Loucy (cell line): ENCODE results near the gene RICTOR.

Experiments used
- H2AFZ ChIP-seq: fragments of 200-600 bp; sonication (generic); 2 replicates; pipeline ENCODE4 v1.6.0; 2016; ENCODE audit warnings: antibody characterized with exemption, mild to moderate bottlenecking, low read length, moderate library complexity
- H3F3A ChIP-seq: fragments of 200-600 bp; 2 replicates; pipeline ENCODE4 v1.6.0; 2016; ENCODE audit warnings: antibody characterized with exemption, low read depth, mild to moderate bottlenecking
- H3K27me3 ChIP-seq: fragments of 200-600 bp; sonication (generic); 2 replicates; pipeline ENCODE4 v1.6.1; 2014; ENCODE audit warnings: low read length, mild to moderate bottlenecking; ENCODE audit not compliant: insufficient read depth, poor library complexity, severe bottlenecking
- H3K36me3 ChIP-seq: fragments of 200-600 bp; sonication (generic); 2 replicates; pipeline ENCODE4 v1.6.1; 2016; ENCODE audit warnings: low read length; ENCODE audit not compliant: insufficient read depth
- H3K4me1 ChIP-seq: fragments of 200-600 bp; sonication (generic); 2 replicates; pipeline ENCODE4 v1.5.1; 2014; ENCODE audit warnings: low read length, mild to moderate bottlenecking; ENCODE audit not compliant: insufficient read depth, poor library complexity, severe bottlenecking
- H3K4me2 ChIP-seq: fragments of 200-600 bp; sonication (generic); 2 replicates; pipeline ENCODE4 v1.6.0; 2014; ENCODE audit warnings: antibody characterized with exemption, low read length, low read depth, mild to moderate bottlenecking; ENCODE audit not compliant: poor library complexity, severe bottlenecking
- H3K4me3 ChIP-seq: fragments of 200-600 bp; sonication (generic); 2 replicates; pipeline ENCODE4 v1.5.1; 2014; ENCODE audit warnings: low read length, mild to moderate bottlenecking, mixed read lengths; ENCODE audit not compliant: poor library complexity, severe bottlenecking
- H3K79me2 ChIP-seq: fragments of 200-600 bp; sonication (generic); 2 replicates; pipeline ENCODE4 v1.6.1; 2014; ENCODE audit warnings: low read length; ENCODE audit not compliant: insufficient read depth
- H3K9ac ChIP-seq: fragments of 200-600 bp; sonication (generic); 2 replicates; pipeline ENCODE4 v1.6.0; 2014; ENCODE audit warnings: mild to moderate bottlenecking, low read depth, low read length, moderate library complexity; ENCODE audit not compliant: poor library complexity, severe bottlenecking
- H3K9me2 ChIP-seq: fragments of 200-600 bp; sonication (generic); replicated peaks from 2 replicates; pipeline ENCODE4 v1.6.1; 2016; ENCODE audit warnings: low read depth, low read length, mixed read lengths
- H3K9me3 ChIP-seq: fragments of 200-600 bp; sonication (generic); 2 replicates; pipeline ENCODE4 v1.6.1; 2014; ENCODE audit warnings: mild to moderate bottlenecking, antibody characterized with exemption, low read length, low read depth; ENCODE audit not compliant: insufficient read depth
- H4K20me1 ChIP-seq: fragments of 200-600 bp; sonication (generic); 2 replicates; pipeline ENCODE4 v1.6.0; 2014; ENCODE audit warnings: antibody characterized with exemption, low read length, mild to moderate bottlenecking; ENCODE audit not compliant: insufficient read depth, poor library complexity, severe bottlenecking
- EZH2phosphoT487 ChIP-seq: fragments of 200-600 bp; IDR thresholded peaks from 2 replicates; pipeline ENCODE4 v1.6.1; 2018; ENCODE audit warnings: antibody characterized with exemption, mild to moderate bottlenecking, moderate library complexity, borderline replicate concordance
- TF ChIP-seq, protein P1 (sequence below): fragments of 200-600 bp; sonication (generic); conservative IDR thresholded peaks from 2 replicates; pipeline ENCODE4 v1.5.1; 2014; ENCODE audit warnings: mild to moderate bottlenecking, antibody characterized with exemption, low read length

Gene RICTOR

DNA sequence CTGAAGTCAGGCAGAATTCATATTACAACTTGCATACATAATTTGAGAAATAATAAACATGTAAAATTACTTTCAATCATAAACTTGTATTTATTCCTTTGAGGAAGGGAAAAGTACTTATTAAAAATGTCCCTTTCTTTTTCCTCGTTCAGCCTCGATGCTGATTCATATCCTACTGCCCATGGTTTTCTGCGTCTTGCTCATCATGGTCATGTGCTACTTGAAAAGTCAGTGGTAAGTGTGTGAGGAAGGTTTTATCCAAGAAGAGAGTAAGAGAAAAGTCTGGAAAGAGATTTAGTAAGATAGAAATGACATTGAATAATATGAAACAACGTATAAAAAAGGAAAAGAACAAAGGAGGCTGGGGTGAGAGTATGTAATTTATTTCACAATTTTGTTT is 142.5 kb downstream of the RICTOR start:
- H3K27me3 ChIP-seq = no peaks in the 10 kb centered on the region
- no peaks in the 10 kb centered on the region for H3K79me2 ChIP-seq
- H3F3A ChIP-seq = no peaks in the 10 kb centered on the region
- TF ChIP-seq, protein P1, sequence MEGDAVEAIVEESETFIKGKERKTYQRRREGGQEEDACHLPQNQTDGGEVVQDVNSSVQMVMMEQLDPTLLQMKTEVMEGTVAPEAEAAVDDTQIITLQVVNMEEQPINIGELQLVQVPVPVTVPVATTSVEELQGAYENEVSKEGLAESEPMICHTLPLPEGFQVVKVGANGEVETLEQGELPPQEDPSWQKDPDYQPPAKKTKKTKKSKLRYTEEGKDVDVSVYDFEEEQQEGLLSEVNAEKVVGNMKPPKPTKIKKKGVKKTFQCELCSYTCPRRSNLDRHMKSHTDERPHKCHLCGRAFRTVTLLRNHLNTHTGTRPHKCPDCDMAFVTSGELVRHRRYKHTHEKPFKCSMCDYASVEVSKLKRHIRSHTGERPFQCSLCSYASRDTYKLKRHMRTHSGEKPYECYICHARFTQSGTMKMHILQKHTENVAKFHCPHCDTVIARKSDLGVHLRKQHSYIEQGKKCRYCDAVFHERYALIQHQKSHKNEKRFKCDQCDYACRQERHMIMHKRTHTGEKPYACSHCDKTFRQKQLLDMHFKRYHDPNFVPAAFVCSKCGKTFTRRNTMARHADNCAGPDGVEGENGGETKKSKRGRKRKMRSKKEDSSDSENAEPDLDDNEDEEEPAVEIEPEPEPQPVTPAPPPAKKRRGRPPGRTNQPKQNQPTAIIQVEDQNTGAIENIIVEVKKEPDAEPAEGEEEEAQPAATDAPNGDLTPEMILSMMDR = no peak
- TF ChIP-seq EZH2phosphoT487 = no peak
- no peaks in the 10 kb centered on the region for H4K20me1 ChIP-seq
- no peaks in the 10 kb centered on the region for H3K36me3 ChIP-seq
- no peak overlapping the region for H3K4me2 ChIP-seq
- H3K9me3 ChIP-seq = no peaks in the 10 kb centered on the region
- H3K9ac ChIP-seq = no peak overlapping the region
- no peak overlapping the region for H2AFZ ChIP-seq
- no peak overlapping the region for H3K4me3 ChIP-seq
- H3K4me1 ChIP-seq = no peaks in the 10 kb centered on the region
- H3K9me2 ChIP-seq = no peaks in the 10 kb centered on the region

DNA sequence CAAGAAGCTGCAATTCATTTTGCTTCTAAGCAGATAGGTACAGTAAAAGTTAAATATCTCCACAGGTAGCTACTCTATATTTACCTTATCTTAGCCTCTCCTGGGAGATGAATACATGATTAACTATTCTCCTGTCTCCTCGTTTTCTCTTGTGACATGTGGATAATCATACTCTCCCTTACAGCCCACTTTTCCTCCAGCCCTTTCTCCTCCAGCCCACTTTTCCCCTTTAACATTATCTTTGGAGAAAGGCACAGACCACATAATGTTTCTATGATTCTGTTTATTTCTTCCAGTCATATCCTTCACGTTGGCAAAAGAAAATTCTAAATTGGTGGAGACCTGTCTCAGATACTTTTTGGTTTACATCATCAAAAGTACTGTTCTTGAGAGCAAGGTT is 144.4 kb downstream of the RICTOR start:
- no peaks in the 10 kb centered on the region for H3F3A ChIP-seq
- H3K36me3 ChIP-seq = no peaks in the 10 kb centered on the region
- H3K4me2 ChIP-seq = no peak overlapping the region
- no peaks in the 10 kb centered on the region for H4K20me1 ChIP-seq
- H3K79me2 ChIP-seq = no peaks in the 10 kb centered on the region
- H3K9me2 ChIP-seq = no peaks in the 10 kb centered on the region
- no peaks in the 10 kb centered on the region for H3K27me3 ChIP-seq
- no peak overlapping the region for H2AFZ ChIP-seq
- H3K4me3 ChIP-seq = no peak overlapping the region
- no peak overlapping the region for H3K9ac ChIP-seq
- no peaks in the 10 kb centered on the region for H3K9me3 ChIP-seq
- TF ChIP-seq, protein P1 = no peak
- no peak for TF ChIP-seq EZH2phosphoT487
- no peaks in the 10 kb centered on the region for H3K4me1 ChIP-seq

- Histone ChIP-seq H3K27me3 (no peaks in the 10 kb centered on the region), H3K79me2 (no peaks in the 10 kb centered on the region), H3K4me1 (no peaks in the 10 kb centered on the region), H3K9ac (no peak overlapping the region), H3K9me2 (no peaks in the 10 kb centered on the region), H3K36me3 (no peaks in the 10 kb centered on the region), H3K4me3 (no peak overlapping the region), H3K9me3 (no peaks in the 10 kb centered on the region), H3K4me2 (no peak overlapping the region), H4K20me1 (no peaks in the 10 kb centered on the region), H3F3A (no peaks in the 10 kb centered on the region), H2AFZ (no peak overlapping the region)
- TF ChIP-seq, protein P1 = no peak
- no peak for TF ChIP-seq EZH2phosphoT487
Observed at GRCh38 chr5:38927470-38927869, 146.7 kb downstream of the RICTOR start.
